Esophagus squamous epithelium (tissue), 5 donors: Measurements from ENCODE around the gene TNFRSF14. TPM values are rescaled to one million over a fixed set of nuclear protein-coding genes. Genes with fewer than 3 reads are reported as not detected.

Experiments
- DNase-seq: peaks from one replicate; lab custom pipeline; 2025; lab: John Stamatoyannopoulos, UW
- H3K27ac ChIP-seq, 4 donors: fragments of 200-600 bp; sonication (generic); one replicate each; pipeline ENCODE4 v1.5.1; 2016 to 2019; ENCODE audit warnings: mild to moderate bottlenecking in 1 of 4
- H3K27me3 ChIP-seq, 4 donors: fragments of 200-600 bp; sonication (generic); 1 replicate in 3 of 4; 2 replicates in 1 of 4; pipeline versions ENCODE4 v1.5.1 to v1.6.0; 2017 to 2021; ENCODE audit warnings: antibody characterized with exemption in 1 of 4
- H3K36me3 ChIP-seq, 3 donors: fragments of 200-600 bp; sonication (generic); one replicate each; pipeline ENCODE4 v1.5.1; 2016 to 2019
- H3K4me1 ChIP-seq, 3 donors: fragments of 200-600 bp; sonication (generic); one replicate each; pipeline ENCODE4 v1.5.1; 2017 to 2019
- H3K4me3 ChIP-seq, 4 donors: fragments of 200-600 bp; sonication (generic); 1 replicate in 3 of 4; 2 replicates in 1 of 4; pipeline ENCODE4 v1.5.1; 2016 to 2019; ENCODE audit warnings: mild to moderate bottlenecking in 2 of 4, moderate library complexity in 1 of 4
- H3K9me3 ChIP-seq, 3 donors: fragments of 200-600 bp; sonication (generic); one replicate each; pipeline ENCODE4 v1.5.1; 2016 to 2019
- CTCF ChIP-seq, 6 experiments: fragments of 450-650 bp in 4 of 6; fragments of 200-600 bp in 2 of 6; sonication (generic) in 2 of 6; IDR thresholded peaks; one replicate each; pipeline ENCODE4 v1.5.1; 2016 to 2019; ENCODE audit warnings: antibody characterized with exemption in 6 of 6, mild to moderate bottlenecking in 4 of 6, moderate library complexity in 4 of 6
- POLR2A ChIP-seq, 4 donors: fragments of 450-650 bp; IDR thresholded peaks; one replicate each; pipeline ENCODE4 v1.6.1; 2017; ENCODE audit warnings: antibody characterized with exemption in 4 of 4, mild to moderate bottlenecking in 4 of 4, moderate library complexity in 3 of 4
- WGBS, 2 donors: methylation state at CpG; one replicate each; pipeline ENCODE4 v1.1.5; 2018; 5-methylcytosine and 5-hydroxymethylcytosine counted together
- intact Hi-C: fragments of 100-400 bp; cut with DNase I; formaldehyde crosslinking; loops from one replicate; pipeline ENCODE4 v1.15.0; 2022
- total RNA-seq, 4 donors: library from RNA; depleted of rRNA; stranded (reverse); fragments of >200 nt; gene quantifications; one replicate each; pipeline ENCODE4 v1.1.0, GENCODE V29; 2016
- donor health status: DM: yes; HTN: yes; CAD: no.

The TNFRSF14 gene
- total RNA-seq, 4 donors from 2014 or later: 13.8 to 39.5 (median 19.6) TPM

DNA sequence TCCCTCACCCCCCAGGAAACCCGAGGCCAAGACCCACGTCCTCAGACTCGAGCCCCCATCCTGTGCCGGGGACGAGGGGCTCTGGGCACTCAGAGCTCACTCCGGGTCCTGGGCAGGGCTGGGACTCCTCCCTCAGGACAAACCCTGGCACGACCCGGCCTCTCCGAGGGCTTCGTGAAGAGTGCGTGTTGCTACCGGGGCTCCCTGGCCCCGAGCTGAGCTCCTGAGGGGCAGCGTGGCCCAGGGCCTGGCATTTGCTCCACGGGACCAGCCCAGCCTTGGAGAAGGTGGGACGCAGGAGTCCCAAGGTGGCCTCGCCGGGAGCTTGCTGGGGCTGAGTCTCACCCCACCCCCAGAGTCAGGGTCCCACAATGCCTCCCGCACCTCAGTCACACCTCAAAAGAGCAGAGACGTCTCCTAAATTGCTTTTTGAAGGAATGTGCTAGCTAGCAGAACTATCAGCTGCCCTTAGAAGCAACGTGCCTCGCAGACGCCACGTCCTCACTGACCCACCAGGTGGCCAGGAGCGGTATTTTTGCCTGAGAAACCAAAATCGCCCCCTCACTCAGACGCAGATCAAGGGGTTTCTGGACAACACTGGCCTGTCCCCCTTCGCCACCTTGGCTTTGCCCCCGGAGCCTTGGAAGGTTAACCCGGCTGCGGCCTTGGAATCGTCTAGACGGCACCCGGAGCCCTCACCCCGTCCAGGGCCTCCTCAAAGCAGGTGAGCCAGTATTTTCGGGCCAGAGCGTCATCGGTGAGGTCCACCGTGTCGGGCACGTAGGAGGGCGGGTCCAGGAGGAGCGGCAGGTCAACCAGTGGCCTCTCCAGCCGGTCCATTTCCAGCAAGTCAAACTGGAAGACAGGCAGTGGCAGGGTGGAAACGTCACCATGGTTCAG lies 41.1 kb upstream of the TNFRSF14 start:
- DNase-seq: no peak
- Histone ChIP-seq H3K9me3 (no peaks in the 10 kb centered on the region), H3K4me1 (no peaks in the 10 kb centered on the region), H3K36me3 (peaks cover 72 to 100% (median 92%) of the 10 kb centered on the region in 3 donors), H3K27ac (no peak overlapping the region), H3K4me3 (no peak overlapping the region), H3K27me3 (no peaks in the 10 kb centered on the region)
- 80 to 96% methylated on average over 1 to 19 of the region's 45 CpGs for WGBS, 2 donors
- TF ChIP-seq POLR2A (IDR thresholded peaks at IDR 0.05) (no peak), CTCF (IDR thresholded peaks at IDR 0.05) (no peak)
- intact Hi-C loops: no loop called here

- DNase-seq: no peak
- Histone ChIP-seq H3K4me1 (no peaks in the 10 kb centered on the region), H3K9me3 (no peaks in the 10 kb centered on the region), H3K27ac (no peak overlapping the region), H3K36me3 (peaks cover 69 to 100% (median 92%) of the 10 kb centered on the region in 3 donors), H3K4me3 (no peak overlapping the region), H3K27me3 (no peaks in the 10 kb centered on the region)
- intact Hi-C loops: no loop called here
- 89 to 91% methylated on average over 9 to 11 of the region's 11 CpGs for WGBS, 2 donors
- TF ChIP-seq POLR2A (IDR thresholded peaks at IDR 0.05): no peak
Measured at GRCh38 chr1:2515763-2516080, 40.4 kb upstream of the TNFRSF14 start.

DNA sequence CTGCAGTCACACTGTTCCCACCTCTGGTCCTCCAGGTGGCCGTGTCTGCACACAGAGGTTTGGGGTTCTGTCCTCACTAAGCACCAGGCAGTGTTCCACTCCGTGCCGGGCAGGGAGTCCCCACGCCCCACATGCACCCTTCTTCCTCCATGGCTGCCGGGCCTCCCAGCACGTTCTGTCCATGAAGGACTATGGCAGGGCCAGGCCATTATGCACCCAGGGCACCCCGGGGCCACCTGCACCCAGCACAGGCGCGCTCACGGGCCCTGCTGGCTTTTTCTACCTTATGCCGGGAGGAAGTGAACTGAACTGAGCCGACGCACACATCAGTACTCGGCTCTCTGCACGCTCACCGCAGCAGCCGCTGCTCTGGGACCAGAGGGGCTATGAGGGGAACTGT lies 40.0 kb upstream of the TNFRSF14 start:
- Histone ChIP-seq H3K9me3 (no peaks in the 10 kb centered on the region), H3K4me1 (no peaks in the 10 kb centered on the region), H3K4me3 (no peak overlapping the region), H3K27me3 (no peaks in the 10 kb centered on the region), H3K27ac (no peak overlapping the region), H3K36me3 (peaks cover 69 to 100% (median 92%) of the 10 kb centered on the region in 3 donors)
- 85 to 91% methylated on average over 9 to 10 of the region's 17 CpGs for whole genome bisulfite sequencing, 2 donors
- no peak for DNase-seq
- no peak for TF ChIP-seq CTCF (IDR thresholded peaks at IDR 0.05)
- no peak for TF ChIP-seq POLR2A (IDR thresholded peaks at IDR 0.05)
- intact Hi-C loops: no loop called here

DNA sequence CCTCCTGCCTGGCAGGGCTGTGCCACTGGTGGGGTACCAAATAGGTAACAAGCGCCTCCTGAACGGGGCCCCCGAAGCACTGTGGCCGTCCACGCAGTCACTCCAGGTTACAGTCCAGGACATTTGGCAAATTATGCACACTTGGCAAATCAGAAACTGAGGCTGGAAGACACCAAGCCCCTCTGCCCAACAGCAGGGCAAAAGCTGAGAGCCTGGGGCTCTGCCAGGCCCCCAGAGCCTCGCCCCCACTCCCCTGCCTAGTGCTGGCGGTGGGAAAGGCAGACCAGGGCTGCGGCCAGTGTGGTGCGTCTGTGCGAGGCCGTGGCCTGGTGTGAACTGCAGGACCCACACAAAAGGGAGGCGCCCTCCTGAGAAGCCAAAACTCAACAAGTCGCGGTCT lies 39.2 kb upstream of the TNFRSF14 start:
- intact Hi-C loops: no loop called here
- Histone ChIP-seq H3K4me1 (no peaks in the 10 kb centered on the region), H3K27ac (no peak overlapping the region), H3K27me3 (no peaks in the 10 kb centered on the region), H3K36me3 (peaks cover 70 to 100% (median 87%) of the 10 kb centered on the region in 3 donors), H3K9me3 (no peaks in the 10 kb centered on the region), H3K4me3 (no peak overlapping the region)
- TF ChIP-seq POLR2A (IDR thresholded peaks at IDR 0.05) (no peak), CTCF (IDR thresholded peaks at IDR 0.05) (no peak)
- no peak for DNase-seq
- 100% methylated on average over 1 to 2 of the region's 14 CpGs for WGBS, 2 donors

DNA sequence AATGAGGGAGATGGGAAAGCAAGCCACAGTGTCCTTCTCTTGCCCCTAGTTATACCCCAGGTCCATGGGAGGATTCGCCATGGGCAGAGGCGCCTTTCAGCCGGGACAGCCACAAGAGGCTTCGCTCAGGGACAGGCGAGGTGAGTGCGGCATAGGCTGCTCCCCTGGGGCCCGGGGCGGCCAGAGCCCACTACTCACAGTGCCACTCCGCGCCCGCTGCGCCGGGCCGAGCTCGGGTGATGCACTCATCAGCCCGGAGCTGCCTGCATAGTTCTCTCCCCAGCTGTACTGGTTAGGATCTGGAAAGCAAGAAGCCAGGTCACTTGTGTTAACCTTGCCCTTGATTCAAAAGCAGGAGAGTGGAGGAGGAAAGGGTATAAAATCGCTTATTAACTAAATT lies 38.2 kb upstream of the TNFRSF14 start:
- WGBS, 2 donors: 60 to 83% methylated on average over 1 of the region's 17 CpGs
- Histone ChIP-seq H3K36me3 (peaks cover 70 to 95% (median 79%) of the 10 kb centered on the region in 3 donors), H3K9me3 (no peaks in the 10 kb centered on the region)

More for the DNA sequence above, 38.2 kb upstream of the TNFRSF14 start:
- Histone ChIP-seq H3K4me3 (no peak overlapping the region), H3K27me3 (no peaks in the 10 kb centered on the region), H3K4me1 (peaks cover 0 to 2% (median 0%) of the 10 kb centered on the region in 3 donors), H3K27ac (no peak overlapping the region)
- no peak for DNase-seq
- intact Hi-C loops: no loop called here
- TF ChIP-seq POLR2A (IDR thresholded peaks at IDR 0.05): no peak
- TF ChIP-seq CTCF (IDR thresholded peaks at IDR 0.05): no peak
